Esophagus muscularis mucosa (tissue), 4 donors: ENCODE measurements around the gene ATP8B1. TPM values are rescaled to one million over a fixed set of nuclear protein-coding genes. Genes with fewer than 3 reads are reported as not detected.

Source experiments
- DNase-seq: peaks from one replicate; pipeline ENCODE4 v3.0.0-alpha.2; 2017; ENCODE audit errors: extremely low spot score
- H3K27ac ChIP-seq, 4 donors: fragments of 200-600 bp; sonication (generic); replicated peaks in 1 of 4; 1 replicate in 3 of 4; 2 replicates in 1 of 4; pipeline ENCODE4 v1.5.1; 2016 to 2019; ENCODE audit warnings: mild to moderate bottlenecking in 1 of 4
- H3K27me3 ChIP-seq, 4 donors: fragments of 200-600 bp; sonication (generic); one replicate each; pipeline versions ENCODE4 v1.5.1 to v1.6.0; 2016 to 2019
- H3K36me3 ChIP-seq, 4 donors: fragments of 200-600 bp; sonication (generic); one replicate each; pipeline ENCODE4 v1.5.1; 2016 to 2019
- H3K4me1 ChIP-seq, 4 donors: fragments of 200-600 bp; sonication (generic); one replicate each; pipeline ENCODE4 v1.5.1; 2016 to 2019
- H3K4me3 ChIP-seq, 4 donors: fragments of 200-600 bp; sonication (generic); 1 replicate in 2 of 4; 2 replicates in 2 of 4; pipeline ENCODE4 v1.5.1; 2016 to 2019; ENCODE audit warnings: mild to moderate bottlenecking in 4 of 4, moderate library complexity in 1 of 4
- H3K9me3 ChIP-seq, 4 donors: fragments of 200-600 bp; sonication (generic); 1 replicate in 3 of 4; 2 replicates in 1 of 4; pipeline ENCODE4 v1.5.1; 2016 to 2019
- CTCF ChIP-seq, 3 experiments: fragments of 200-600 bp in 2 of 3; fragments of 450-650 bp in 1 of 3; sonication (generic) in 2 of 3; IDR thresholded peaks; one replicate each; pipeline ENCODE4 v1.5.1; 2017 to 2019; ENCODE audit warnings: antibody characterized with exemption in 3 of 3, mild to moderate bottlenecking in 2 of 3, moderate library complexity in 1 of 3
- EP300 ChIP-seq: sonication (generic); formaldehyde crosslinking; IDR thresholded peaks from one replicate; pipeline ENCODE4 v1.6.1; 2017; ENCODE audit warnings: antibody characterized with exemption
- POLR2A ChIP-seq: fragments of 450-650 bp; IDR thresholded peaks from one replicate; pipeline ENCODE4 v1.6.1; 2017; ENCODE audit warnings: antibody characterized with exemption, moderate library complexity, mild to moderate bottlenecking, low read depth
- POLR2AphosphoS5 ChIP-seq, 2 donors: sonication (generic); formaldehyde crosslinking; IDR thresholded peaks; one replicate each; pipeline ENCODE4 v1.6.1; 2017; ENCODE audit warnings: antibody characterized with exemption in 2 of 2
- WGBS: methylation state at CpG from one replicate; pipeline ENCODE4 v1.1.5; 2018; 5-methylcytosine and 5-hydroxymethylcytosine counted together
- intact Hi-C: fragments of 100-400 bp; cut with DNase I; formaldehyde crosslinking; loops from one replicate; pipeline ENCODE4 v1.15.1; 2023
- total RNA-seq, 4 donors: library from RNA; depleted of rRNA; stranded (reverse); fragments of >200 nt; gene quantifications; one replicate each; pipeline versions ENCODE4 v1.1.0 to v1.2.1, GENCODE V29; 2016

Gene ATP8B1
- total RNA-seq, 4 donors from 2014 or later, result 18.3 to 21.9 (median 19.6) TPM

GRCh38 chr18:57844319-57844718, 41.2 kb upstream of the ATP8B1 start:
- no peak for TF ChIP-seq CTCF (IDR thresholded peaks at IDR 0.05)
- no peak for TF ChIP-seq EP300
- no peak for TF ChIP-seq POLR2A
- TF ChIP-seq POLR2AphosphoS5 (IDR thresholded peaks at IDR 0.05), result no peak
- Histone ChIP-seq H3K36me3 (no peaks in the 10 kb centered on the region), H3K4me1 (peaks cover 0 to 4% (median 0%) of the 10 kb centered on the region in 4 donors), H3K9me3 (no peaks in the 10 kb centered on the region), H3K27me3 (no peaks in the 10 kb centered on the region), H3K4me3 (no peak overlapping the region), H3K27ac (no peak overlapping the region)
- WGBS, result 94% methylated on average over 7 of the region's 7 CpGs
- intact Hi-C loops, result no loop called here
- no peak for DNase-seq

- TF ChIP-seq EP300 (no peak), CTCF (IDR thresholded peaks at IDR 0.05) (no peak), POLR2A (no peak), POLR2AphosphoS5 (IDR thresholded peaks at IDR 0.05) (no peak)
- Histone ChIP-seq H3K9me3 (no peaks in the 10 kb centered on the region), H3K27me3 (no peaks in the 10 kb centered on the region), H3K4me1 (peaks cover 0 to 4% (median 0%) of the 10 kb centered on the region in 4 donors), H3K4me3 (no peak overlapping the region), H3K36me3 (no peaks in the 10 kb centered on the region), H3K27ac (no peak overlapping the region)
- no peak for DNase-seq
- intact Hi-C loops, result no loop called here
- 88% methylated on average over 5 of the region's 5 CpGs for WGBS
Measured at GRCh38 chr18:57843386-57843785, 40.3 kb upstream of the ATP8B1 start.

- intact Hi-C loops, result no loop called here
- no peaks in the 10 kb centered on the region for H3K9me3 ChIP-seq
- H3K27ac ChIP-seq, result no peak overlapping the region
- H3K27me3 ChIP-seq, result no peaks in the 10 kb centered on the region
- TF ChIP-seq POLR2AphosphoS5 (IDR thresholded peaks at IDR 0.05), result no peak
- 75% methylated on average over 2 of the region's 2 CpGs for WGBS
- H3K36me3 ChIP-seq, result no peaks in the 10 kb centered on the region
- H3K4me1 ChIP-seq, result peaks cover 0 to 4% (median 0%) of the 10 kb centered on the region in 4 donors
- DNase-seq, result no peak
- no peak overlapping the region for H3K4me3 ChIP-seq
Measured at GRCh38 chr18:57841568-57841967, 38.5 kb upstream of the ATP8B1 start.

- no peaks in the 10 kb centered on the region for H3K27me3 ChIP-seq
- TF ChIP-seq POLR2A (no peak), EP300 (no peak), CTCF (IDR thresholded peaks at IDR 0.05) (no peak), POLR2AphosphoS5 (IDR thresholded peaks at IDR 0.05) (no peak)
- no peaks in the 10 kb centered on the region for H3K9me3 ChIP-seq
- no peak for DNase-seq
- H3K27ac ChIP-seq, result no peak overlapping the region
- H3K36me3 ChIP-seq, result no peaks in the 10 kb centered on the region
- H3K4me3 ChIP-seq, result no peak overlapping the region
- H3K4me1 ChIP-seq, result peaks cover 0 to 4% (median 0%) of the 10 kb centered on the region in 4 donors
- intact Hi-C loops, result no loop called here
- WGBS, result 88% methylated on average over 6 of the region's 6 CpGs
Measured at GRCh38 chr18:57839942-57840381, 36.8 kb upstream of the ATP8B1 start.

- Histone ChIP-seq H3K4me1 (peaks cover 0 to 13% (median 8%) of the 10 kb centered on the region in 4 donors), H3K4me3 (no peak overlapping the region), H3K9me3 (no peaks in the 10 kb centered on the region), H3K27me3 (no peaks in the 10 kb centered on the region), H3K36me3 (no peaks in the 10 kb centered on the region), H3K27ac (no peak overlapping the region)
- 85% methylated on average over 12 of the region's 12 CpGs for WGBS
- intact Hi-C loops, result no loop called here
- DNase-seq, result no peak
- TF ChIP-seq POLR2AphosphoS5 (IDR thresholded peaks at IDR 0.05), result no peak
- no peak for TF ChIP-seq CTCF (IDR thresholded peaks at IDR 0.05)
- no peak for TF ChIP-seq EP300
- no peak for TF ChIP-seq POLR2A
Measured at GRCh38 chr18:57837917-57838548, 34.9 kb upstream of the ATP8B1 start.
